GM12801 (cell line): ENCODE results near the gene SCYL3.

ENCODE experiments used
- CTCF ChIP-seq: IDR thresholded peaks from one replicate; pipeline ENCODE4 v1.5.1; 2011; ENCODE audit warnings: control low read depth; ENCODE audit not compliant: insufficient read length; ENCODE audit errors: extremely low read depth

SCYL3 gene

GRCh38 chr1:169925505-169926482 is 32.1 kb upstream of the SCYL3 start:
- no peak for TF ChIP-seq CTCF

- no peak for TF ChIP-seq CTCF
Observed at GRCh38 chr1:169924829-169925228, 31.1 kb upstream of the SCYL3 start.

GRCh38 chr1:169924063-169924462 is 30.4 kb upstream of the SCYL3 start:
- no peak for TF ChIP-seq CTCF

- no peak for TF ChIP-seq CTCF
Observed at GRCh38 chr1:169921080-169921479, 27.4 kb upstream of the SCYL3 start.

- no peak for TF ChIP-seq CTCF
Observed at GRCh38 chr1:169918927-169919326, 25.2 kb upstream of the SCYL3 start.

- no peak for TF ChIP-seq CTCF
Observed at GRCh38 chr1:169915150-169915549, 21.5 kb upstream of the SCYL3 start.

GRCh38 chr1:169914531-169914930 is 20.8 kb upstream of the SCYL3 start:
- no peak for TF ChIP-seq CTCF
